ENCODE measurements around the gene APOB. TPM values are rescaled to one million over a fixed set of nuclear protein-coding genes. Genes with fewer than 3 reads are reported as not detected.

Gene APOB
- total RNA-seq, 2 experiments from 2014 or later: not detected

DNA sequence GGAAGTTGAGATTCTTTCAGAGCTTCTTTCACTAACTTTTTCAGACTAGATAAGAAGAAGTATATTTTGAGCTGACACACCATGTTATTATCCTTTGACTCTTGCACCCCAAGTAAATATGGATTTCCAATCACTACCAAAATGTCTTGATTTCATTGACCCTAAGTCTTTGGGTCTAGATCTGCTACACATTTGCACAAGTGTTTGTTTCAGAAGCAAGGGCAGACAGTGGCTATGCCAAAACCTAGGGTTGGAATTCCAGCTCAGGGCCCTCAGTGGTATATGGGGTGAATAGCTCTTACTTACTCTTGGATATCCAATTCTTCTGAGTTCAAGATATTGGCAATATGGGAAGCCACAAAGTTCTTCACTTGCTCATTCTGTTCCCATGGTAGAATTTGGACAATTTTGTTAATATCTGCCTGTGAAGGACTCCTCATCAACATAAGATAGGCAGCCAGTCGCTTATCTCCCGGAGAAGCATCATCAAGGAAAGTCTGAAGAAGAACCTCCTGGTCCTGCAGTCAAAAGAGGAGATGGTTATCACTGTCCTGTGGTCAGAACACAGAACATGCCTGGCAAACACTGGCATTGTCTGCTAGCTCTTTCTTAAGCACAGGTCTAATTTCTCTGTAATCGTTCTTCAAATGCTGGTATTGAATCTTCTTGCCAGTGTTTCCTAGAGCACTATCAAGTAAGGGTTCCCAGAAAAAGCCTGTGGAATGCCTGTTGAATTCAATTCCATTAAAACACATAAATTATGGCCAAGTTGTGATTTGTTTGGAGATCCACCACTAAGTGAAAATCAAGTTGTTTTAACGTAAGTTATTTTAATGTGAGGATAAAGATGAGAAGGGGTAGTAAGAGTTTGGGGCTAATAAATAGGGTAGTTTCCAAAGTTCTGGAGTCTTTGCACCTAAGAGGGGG is 15.6 kb downstream of the APOB start:
- Mint-ChIP-seq H3K4me3 (no peak overlapping the region), H3K36me3 (no peaks in the 10 kb centered on the region), H3K4me1 (ENCODE audit: low read depth) (no peaks in the 10 kb centered on the region), H3K27me3 (peaks cover 7% of the 10 kb centered on the region), H3K9me3 (no peaks in the 10 kb centered on the region), H3K27ac (no peak overlapping the region)
- intact Hi-C loops (cut with micrococcal nuclease): no loop called here
- ChIA-PET CTCF (interaction anchor here (1.8 kb wide), 1 partner anchor 367 kb away, joined by 4 read pairs; no protein-coding TSS in a partner anchor), POLR2A (no interaction called here)
- DNase-seq: no peak

DNA sequence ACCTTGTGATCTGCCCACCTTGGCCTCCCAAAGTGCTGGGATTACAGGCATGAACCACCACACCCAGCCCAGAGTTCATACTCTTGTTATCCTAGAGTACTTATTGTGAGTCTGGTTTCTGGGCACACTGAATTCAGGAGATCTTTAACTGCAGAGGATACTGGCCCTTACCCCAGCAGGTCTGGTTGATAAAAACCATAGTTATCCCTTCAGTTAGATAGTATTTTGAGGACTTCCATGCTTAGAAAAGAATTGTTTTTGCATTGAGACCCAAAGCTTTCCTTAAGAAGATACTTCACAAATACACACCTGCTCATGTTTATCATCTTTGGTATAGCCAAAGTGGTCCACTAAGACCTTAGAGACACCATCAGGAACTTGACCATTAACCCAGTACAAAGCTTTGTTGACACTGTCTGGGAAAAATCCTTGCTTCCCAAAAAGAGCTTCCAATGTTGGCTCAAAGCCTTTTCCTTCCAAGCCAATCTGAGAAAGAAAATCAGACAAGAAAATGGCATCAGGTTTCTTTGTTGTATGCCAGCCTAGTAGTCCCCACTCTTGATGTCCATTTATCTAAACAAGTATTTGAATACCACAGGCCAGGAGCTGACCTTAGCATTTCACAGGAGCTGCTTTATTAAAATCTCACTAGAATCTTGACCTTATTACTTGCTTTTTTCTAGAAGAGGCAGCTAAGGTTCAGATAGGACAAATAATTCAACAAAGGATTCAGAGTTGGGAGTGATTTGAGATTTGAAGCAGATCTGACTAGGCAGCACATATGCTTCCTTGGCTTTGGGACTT is 17.2 kb downstream of the APOB start:
- no peak overlapping the region for H3K4me3 Mint-ChIP-seq
- CTCF ChIA-PET: interaction anchor here (1.2 to 1.8 kb wide), 2 partner anchors 65 to 366 kb away, joined by 3 to 4 read pairs; no protein-coding TSS in a partner anchor
- no peak for DNase-seq
- H3K27ac Mint-ChIP-seq: no peak overlapping the region
- intact Hi-C loops (cut with micrococcal nuclease): no loop called here
- no peaks in the 10 kb centered on the region for H3K4me1 Mint-ChIP-seq (ENCODE audit: low read depth)
- H3K27me3 Mint-ChIP-seq: peaks cover 5% of the 10 kb centered on the region
- no peaks in the 10 kb centered on the region for H3K9me3 Mint-ChIP-seq
- POLR2A ChIA-PET: no interaction called here
- no peaks in the 10 kb centered on the region for H3K36me3 Mint-ChIP-seq

DNA sequence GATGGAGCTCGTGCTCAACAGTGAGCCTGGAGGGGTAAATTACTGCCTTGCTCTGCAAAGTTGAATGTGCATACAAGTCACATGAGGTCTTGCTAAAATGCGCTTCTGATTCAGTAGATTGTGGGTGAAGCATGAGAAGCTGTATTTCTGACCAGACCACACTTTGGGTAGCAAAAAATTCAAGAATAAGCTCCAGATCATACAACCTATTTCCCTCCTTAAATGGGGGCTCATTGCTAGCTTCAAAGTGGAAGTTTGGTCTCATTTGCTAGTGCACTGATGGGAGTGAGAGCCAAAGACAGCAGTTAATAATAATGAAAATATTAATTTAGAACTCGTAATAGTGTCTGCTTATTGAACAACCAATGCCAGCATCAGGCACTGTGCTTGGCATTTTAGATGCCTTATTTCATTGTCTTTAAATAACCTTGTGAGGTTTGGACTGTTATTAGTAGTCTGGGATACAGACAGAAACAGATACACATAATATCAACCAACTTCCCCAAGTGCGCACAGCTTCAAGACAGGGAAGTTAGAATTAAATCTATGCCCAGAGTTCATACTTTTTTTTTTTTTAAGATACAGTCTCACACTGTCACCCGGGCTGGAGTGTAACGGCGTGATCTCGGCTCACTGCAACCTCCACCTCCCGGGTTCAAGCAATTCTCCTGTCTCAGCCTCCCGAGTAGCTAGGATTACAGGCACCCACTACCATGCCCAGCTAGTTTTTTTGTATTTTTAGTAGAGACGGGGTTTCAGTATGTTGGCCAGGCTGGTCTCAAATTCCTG is 18.0 kb downstream of the APOB start:
- POLR2A ChIA-PET: no interaction called here

DNA sequence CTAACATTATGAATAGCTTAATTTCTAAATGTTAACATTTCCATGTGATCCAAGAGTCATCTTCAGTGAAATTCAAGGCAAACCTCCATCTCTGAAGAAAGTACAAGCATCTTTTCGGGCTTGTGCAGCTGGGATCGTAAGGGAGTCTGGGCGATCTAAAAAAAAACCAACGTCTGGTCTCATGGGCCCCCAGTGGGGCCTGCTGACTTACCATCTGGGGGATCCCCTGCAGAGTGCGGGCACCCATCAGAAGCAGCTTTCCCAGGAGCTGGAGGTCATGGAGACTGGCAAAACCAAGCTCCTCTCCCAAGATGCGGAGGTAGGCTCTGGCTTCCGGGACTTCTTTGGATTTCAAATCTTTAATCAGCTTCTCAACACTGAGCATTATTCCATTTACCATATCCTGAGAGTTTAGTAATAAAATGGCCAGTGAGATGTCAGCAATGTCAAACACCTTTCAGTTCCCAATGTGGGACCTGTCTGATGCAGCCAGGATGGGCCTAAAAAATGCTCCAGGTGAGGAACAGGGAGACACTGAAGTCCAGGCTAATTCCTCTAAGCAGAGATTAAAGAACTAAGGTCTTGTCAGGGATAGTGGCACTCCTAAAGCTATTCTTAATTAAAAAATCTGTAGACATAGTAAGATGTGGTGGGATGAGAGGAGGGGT is 19.0 kb downstream of the APOB start:
- ChIA-PET POLR2A (no interaction called here), CTCF (interaction anchor here (1.0 to 1.2 kb wide), 3 partner anchors 9 to 363 kb away, joined by 3 to 5 read pairs (median 4); no protein-coding TSS in a partner anchor)
- intact Hi-C loops (cut with micrococcal nuclease): no loop called here
- Mint-ChIP-seq H3K4me1 (ENCODE audit: low read depth) (no peaks in the 10 kb centered on the region), H3K27ac (no peak overlapping the region), H3K9me3 (no peaks in the 10 kb centered on the region), H3K4me3 (no peak overlapping the region), H3K36me3 (no peaks in the 10 kb centered on the region), H3K27me3 (peaks cover 5% of the 10 kb centered on the region)
- no peak for DNase-seq

More for the DNA sequence above, 18.0 kb downstream of the APOB start:
- Mint-ChIP-seq H3K4me1 (ENCODE audit: low read depth) (no peaks in the 10 kb centered on the region), H3K36me3 (no peaks in the 10 kb centered on the region), H3K4me3 (no peak overlapping the region), H3K9me3 (no peaks in the 10 kb centered on the region), H3K27ac (no peak overlapping the region), H3K27me3 (peaks cover 5% of the 10 kb centered on the region)
- intact Hi-C loops (cut with micrococcal nuclease): no loop called here
- no peak for DNase-seq
- CTCF ChIA-PET: interaction anchor here (1.0 to 1.8 kb wide), 4 partner anchors 10 to 365 kb away, joined by 3 to 5 read pairs (median 4); no protein-coding TSS in a partner anchor

DNA sequence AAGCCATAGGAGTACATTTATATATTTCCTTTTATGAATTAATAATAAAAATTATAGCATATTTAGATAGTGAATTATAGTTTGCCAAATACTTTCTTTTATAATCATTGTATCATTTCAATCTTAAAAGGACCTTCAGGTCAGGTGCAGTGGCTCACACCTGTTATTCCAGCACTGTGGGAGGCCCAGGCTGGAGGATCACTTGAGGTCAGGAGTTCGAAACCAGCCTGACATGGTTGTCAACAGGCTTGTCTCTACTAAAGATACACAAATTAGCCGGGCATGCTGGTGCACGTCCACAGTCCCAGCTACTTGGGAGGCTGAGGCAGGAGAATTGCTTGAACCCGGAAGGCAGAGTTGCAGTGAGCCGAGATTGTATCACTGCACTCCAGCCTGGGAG is 19.7 kb downstream of the APOB start:
- no peak for DNase-seq
- Mint-ChIP-seq H3K27ac (no peak overlapping the region), H3K4me1 (ENCODE audit: low read depth) (no peaks in the 10 kb centered on the region), H3K9me3 (no peaks in the 10 kb centered on the region), H3K36me3 (no peaks in the 10 kb centered on the region), H3K27me3 (peaks cover 5% of the 10 kb centered on the region), H3K4me3 (no peak overlapping the region)
- ChIA-PET POLR2A (no interaction called here), CTCF (interaction anchor here (1.0 to 1.2 kb wide), 2 partner anchors 19 to 363 kb away, joined by 3 to 4 read pairs; no protein-coding TSS in a partner anchor)
- intact Hi-C loops (cut with micrococcal nuclease): no loop called here

DNA sequence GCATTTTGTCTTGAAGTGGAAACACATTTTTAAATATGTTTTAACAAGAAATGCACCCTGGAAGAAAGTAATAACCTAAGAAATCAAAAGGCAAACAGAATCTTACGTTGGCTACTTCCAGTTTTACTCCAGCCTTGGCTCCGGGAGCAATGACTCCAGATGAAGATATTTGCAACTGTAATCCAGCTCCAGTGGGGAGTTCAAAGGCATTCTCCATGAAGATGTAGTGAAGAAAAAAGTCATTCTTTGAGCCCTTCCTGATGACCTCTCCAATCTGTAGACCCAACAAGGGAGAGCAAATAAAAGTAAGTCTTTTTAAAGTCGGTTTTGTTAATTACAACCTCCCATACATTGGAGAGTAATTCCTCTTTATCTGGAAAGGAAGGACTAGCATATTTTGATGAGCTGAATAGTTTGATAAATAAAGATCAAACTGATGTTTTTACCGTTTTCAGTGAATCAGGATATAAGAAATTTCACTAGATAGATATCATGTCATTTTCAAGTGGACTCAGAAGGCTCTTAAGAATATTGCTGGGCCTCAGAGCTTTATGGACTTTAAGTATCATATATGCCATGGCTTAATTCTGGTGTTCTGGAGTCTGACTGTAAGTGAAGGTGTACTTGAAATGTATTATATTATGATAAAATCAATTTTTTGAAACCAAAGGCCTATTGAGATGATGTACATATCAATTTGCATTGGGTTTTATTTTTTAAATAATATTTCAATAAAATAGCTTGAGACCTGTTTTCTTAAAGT is 20.3 kb downstream of the APOB start:
- CTCF ChIA-PET: interaction anchor here (1.0 to 1.2 kb wide), 2 partner anchors 19 to 363 kb away, joined by 3 to 4 read pairs; no protein-coding TSS in a partner anchor

DNA sequence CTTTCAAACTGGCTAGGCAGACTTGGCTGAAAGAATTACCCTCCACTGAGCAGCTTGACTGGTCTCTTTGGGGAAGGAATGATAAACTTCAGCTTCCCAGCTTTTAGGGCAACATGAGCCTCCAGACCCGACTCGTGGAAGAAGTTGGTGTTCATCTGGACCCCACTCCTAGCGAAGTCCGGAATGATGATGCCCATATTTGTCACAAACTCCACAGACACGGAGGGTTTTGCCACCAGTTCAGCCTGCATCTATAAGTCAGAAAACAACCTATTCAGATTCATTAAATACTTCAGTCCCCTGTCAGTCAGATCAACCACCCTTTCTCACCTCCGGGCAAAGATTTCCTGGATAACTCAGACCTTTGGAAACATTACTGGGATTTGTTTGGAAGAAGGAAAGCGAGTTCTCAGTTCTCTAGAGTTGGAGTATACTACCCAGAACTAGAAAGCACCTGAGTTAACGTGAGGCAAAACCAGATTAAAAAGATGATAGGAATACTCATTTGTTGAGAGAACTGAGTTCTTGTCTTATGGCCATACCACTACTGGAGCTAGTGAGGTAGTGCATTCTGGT is 21.0 kb downstream of the APOB start:
- DNase-seq: no peak
- H3K4me1 Mint-ChIP-seq (ENCODE audit: low read depth): no peaks in the 10 kb centered on the region
- H3K27me3 Mint-ChIP-seq: no peaks in the 10 kb centered on the region
- no peak overlapping the region for H3K4me3 Mint-ChIP-seq
- H3K36me3 Mint-ChIP-seq: no peaks in the 10 kb centered on the region
- intact Hi-C loops (cut with micrococcal nuclease): no loop called here
- CTCF ChIA-PET: interaction anchor here (1.2 kb wide), 1 partner anchor 362 kb away, joined by 3 read pairs; no protein-coding TSS in a partner anchor
- POLR2A ChIA-PET: no interaction called here
- H3K9me3 Mint-ChIP-seq: no peaks in the 10 kb centered on the region
- H3K27ac Mint-ChIP-seq: no peak overlapping the region

More for the DNA sequence above, 20.3 kb downstream of the APOB start:
- Mint-ChIP-seq H3K4me3 (no peak overlapping the region), H3K27me3 (peaks cover under 1% of the 10 kb centered on the region), H3K9me3 (no peaks in the 10 kb centered on the region), H3K36me3 (no peaks in the 10 kb centered on the region), H3K27ac (no peak overlapping the region), H3K4me1 (ENCODE audit: low read depth) (no peaks in the 10 kb centered on the region)
- POLR2A ChIA-PET: no interaction called here
- DNase-seq: no peak
- intact Hi-C loops (cut with micrococcal nuclease): no loop called here

DNA sequence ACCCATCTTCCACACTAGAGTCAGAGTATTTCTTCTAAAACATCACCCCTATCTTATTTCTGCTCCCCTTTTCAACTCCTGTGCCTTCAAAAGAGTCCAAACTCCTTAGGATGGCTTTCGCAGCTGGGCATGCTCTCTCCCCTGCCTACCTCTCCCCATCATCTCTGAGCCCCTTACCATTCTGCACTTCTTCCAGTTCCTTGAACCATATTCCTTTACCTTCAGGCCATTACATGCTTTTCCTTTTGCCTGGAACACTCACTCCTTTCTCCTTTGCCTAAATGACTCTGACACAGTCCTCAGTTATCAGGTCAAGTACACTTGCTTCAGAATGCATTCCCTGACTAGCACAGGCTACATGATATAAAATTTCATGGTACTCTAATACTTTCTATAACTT is 22.4 kb downstream of the APOB start:
- H3K36me3 Mint-ChIP-seq: no peaks in the 10 kb centered on the region
- no peaks in the 10 kb centered on the region for H3K4me1 Mint-ChIP-seq (ENCODE audit: low read depth)
- intact Hi-C loops (cut with micrococcal nuclease): no loop called here
- ChIA-PET CTCF (no interaction called here), POLR2A (no interaction called here)
- no peaks in the 10 kb centered on the region for H3K9me3 Mint-ChIP-seq
- no peak overlapping the region for H3K27ac Mint-ChIP-seq
- DNase-seq: no peak
- no peak overlapping the region for H3K4me3 Mint-ChIP-seq
- peaks cover under 1% of the 10 kb centered on the region for H3K27me3 Mint-ChIP-seq

DNA sequence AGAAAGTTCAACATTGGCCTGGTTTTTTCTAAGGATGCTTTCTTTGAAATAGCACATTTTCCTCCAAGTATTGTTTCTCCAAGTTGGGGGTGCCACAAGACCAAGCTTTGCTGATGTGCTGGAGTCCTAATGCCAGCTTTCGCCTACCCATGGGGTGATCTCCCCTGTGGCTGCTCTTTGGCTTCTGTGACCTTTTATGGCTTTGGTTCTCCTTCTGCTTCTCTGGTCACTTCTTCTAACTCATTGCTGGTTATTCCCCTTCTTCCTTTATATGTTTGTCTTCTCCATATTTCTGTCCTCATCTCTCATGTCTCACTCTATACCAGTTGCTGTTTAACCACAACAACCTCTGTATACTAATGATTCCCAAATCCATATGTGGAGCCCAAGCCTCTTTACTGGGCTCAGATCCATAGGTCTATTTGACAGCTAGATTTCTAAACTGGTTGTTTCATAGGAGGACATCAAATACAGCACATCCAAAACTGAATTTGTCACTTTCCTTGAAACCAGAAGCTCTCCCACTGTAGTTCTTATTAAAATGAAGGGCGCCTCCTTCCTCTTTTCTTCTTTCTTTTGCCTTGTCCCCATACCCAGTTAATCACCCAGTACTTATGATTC is 23.1 kb downstream of the APOB start:
- H3K36me3 Mint-ChIP-seq: no peaks in the 10 kb centered on the region
- no peaks in the 10 kb centered on the region for H3K9me3 Mint-ChIP-seq
- POLR2A ChIA-PET: no interaction called here
- intact Hi-C loops (cut with micrococcal nuclease): no loop called here
- H3K27me3 Mint-ChIP-seq: peaks cover 2% of the 10 kb centered on the region
- H3K4me1 Mint-ChIP-seq (ENCODE audit: low read depth): no peaks in the 10 kb centered on the region
- CTCF ChIA-PET: no interaction called here
- no peak overlapping the region for H3K27ac Mint-ChIP-seq
- H3K4me3 Mint-ChIP-seq: no peak overlapping the region
- DNase-seq: no peak

DNA sequence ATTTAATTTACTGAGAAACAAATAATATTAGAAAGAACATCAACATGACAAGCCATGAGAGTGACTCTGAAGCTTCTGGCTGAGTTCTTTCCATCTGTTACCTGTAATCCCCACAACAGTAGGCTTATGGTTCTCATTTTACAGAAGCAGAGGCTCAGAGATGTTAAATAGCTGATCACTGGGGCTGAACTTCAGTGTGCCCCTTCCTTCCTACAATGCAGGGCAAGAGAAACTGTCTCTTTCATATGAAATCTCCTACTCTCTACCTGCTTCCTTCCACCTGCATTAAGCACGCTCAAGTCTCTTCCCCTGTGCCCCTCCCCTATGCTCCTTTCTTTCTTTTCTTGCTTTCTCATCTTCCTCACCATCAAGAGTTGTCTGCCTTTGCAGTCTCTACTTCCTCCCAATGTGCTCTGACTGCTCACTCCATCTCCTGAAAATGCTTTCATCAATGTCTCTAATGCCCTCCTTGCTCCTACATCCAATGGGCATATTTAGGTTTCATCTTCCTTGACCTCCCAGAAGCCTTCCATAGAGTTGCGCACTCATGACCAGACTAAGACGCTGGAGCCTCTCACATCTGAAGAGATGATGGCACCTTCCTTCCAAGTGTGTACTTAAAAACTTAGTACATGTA is 23.7 kb downstream of the APOB start:
- ChIA-PET CTCF (no interaction called here), POLR2A (no interaction called here)
- no peaks in the 10 kb centered on the region for H3K9me3 Mint-ChIP-seq
- no peaks in the 10 kb centered on the region for H3K36me3 Mint-ChIP-seq
- no peak for DNase-seq
- no peak overlapping the region for H3K27ac Mint-ChIP-seq
- H3K4me1 Mint-ChIP-seq (ENCODE audit: low read depth): no peaks in the 10 kb centered on the region
- H3K27me3 Mint-ChIP-seq: peaks cover 2% of the 10 kb centered on the region
- no peak overlapping the region for H3K4me3 Mint-ChIP-seq
- intact Hi-C loops (cut with micrococcal nuclease): no loop called here
